GM12878 (cell line): Measurements from ENCODE around the gene PCDHGC4. TPM values are rescaled to one million over a fixed set of nuclear protein-coding genes. Genes with fewer than 3 reads are reported as not detected.

Experiments used
- ATAC-seq: fragments of 200-7000 bp; cut with Tn5 transposase; 3 replicates; pipeline ENCODE4 v1.9.1; 2020; ENCODE audit warnings: mild to moderate bottlenecking, moderate library complexity
- BruUV-seq: library from RNA; stranded (reverse); fragments of 400-500 nt; replicated peaks from 2 replicates; lab custom pipeline; 2021; lab: Mats Ljungman, UMichigan
- CTCF ChIA-PET: fragments of 300-600 bp; sonication (Branson Sonifier 250); formaldehyde crosslinking; extraction: SDS; loops from one replicate; lab custom pipeline; 2021; ENCODE audit warnings: inconsistent platforms; lab: Yijun Ruan, JAX
- POLR2A ChIA-PET: fragments of 350-600 bp; formaldehyde crosslinking; extraction: SDS; loops from one replicate; lab custom pipeline; 2021; ENCODE audit warnings: inconsistent platforms; lab: Charles Lee
- RAD21 ChIA-PET: fragments of 300-600 bp; sonication (Branson Sonifier 250); formaldehyde crosslinking; loops from one replicate; lab custom pipeline; 2023; ENCODE audit warnings: antibody characterized with exemption; ENCODE audit not compliant: unreplicated experiment; lab: Charles Lee
- SMC1A ChIA-PET: fragments of 300-600 bp; sonication (Branson Sonifier 250); formaldehyde crosslinking; loops from one replicate; lab custom pipeline; 2023; ENCODE audit not compliant: unreplicated experiment, uncharacterized antibody; lab: Charles Lee
- DNase-seq: peaks from one replicate; pipeline ENCODE4 v3.0.0-alpha.2; 2011; ENCODE audit warnings: low read depth, low spot score
- FAIRE-seq: peaks from 3 replicates; lab custom pipeline; 2011; peaks lifted over from hg19 to GRCh38; lab: Jason Lieb, UNC
- H2AFZ ChIP-seq: 2 replicates; pipeline ENCODE4 v1.6.0; 2011; ENCODE audit warnings: low read depth, low read length, control low read depth; ENCODE audit not compliant: control insufficient read depth
- H3K27ac ChIP-seq: 2 replicates; pipeline ENCODE4 v1.5.1; 2011; ENCODE audit warnings: control low read depth; ENCODE audit not compliant: control insufficient read depth, insufficient read depth
- H3K27me3 ChIP-seq, 2 experiments: replicated peaks in 1 of 2; 2 replicates each; pipeline versions ENCODE4 v1.6.0 to v1.6.1; 2011; ENCODE audit warnings: low read length in 1 of 2; ENCODE audit not compliant: control insufficient read depth in 2 of 2, insufficient read depth in 2 of 2
- H3K36me3 ChIP-seq, 2 experiments: 2 replicates each; pipeline ENCODE4 v1.5.1; 2011; ENCODE audit warnings: low read length in 1 of 2; ENCODE audit not compliant: control insufficient read depth in 2 of 2, insufficient read depth in 2 of 2
- H3K4me1 ChIP-seq: 2 replicates; pipeline ENCODE4 v1.6.1; 2011; ENCODE audit warnings: mild to moderate bottlenecking, low read length, moderate library complexity, mixed read lengths; ENCODE audit not compliant: control insufficient read depth, insufficient read depth
- H3K4me2 ChIP-seq: 2 replicates; pipeline ENCODE4 v1.6.0; 2011; ENCODE audit warnings: control low read depth; ENCODE audit not compliant: control insufficient read depth, insufficient read depth
- H3K4me3 ChIP-seq: fragments of 200-600 bp; sonication (generic); 2 replicates; pipeline ENCODE4 v1.5.1; 2016
- H3K79me2 ChIP-seq: 2 replicates; pipeline ENCODE4 v1.6.0; 2011; ENCODE audit warnings: low read length; ENCODE audit not compliant: control insufficient read depth, insufficient read depth
- H3K9ac ChIP-seq: 2 replicates; pipeline ENCODE4 v1.8.0; 2011; ENCODE audit warnings: low read length, control low read depth, mixed read lengths; ENCODE audit not compliant: control insufficient read depth, insufficient read depth
- H3K9me3 ChIP-seq: replicated peaks from 3 replicates; pipeline ENCODE4 v1.5.1; 2011; ENCODE audit warnings: mild to moderate bottlenecking, low read length; ENCODE audit not compliant: control insufficient read depth, insufficient read depth
- H4K20me1 ChIP-seq: 2 replicates; pipeline ENCODE4 v1.6.0; 2011; ENCODE audit not compliant: control insufficient read depth, insufficient read depth
- BHLHE40 ChIP-seq, 2 experiments: fragments of 450-650 bp in 1 of 2; IDR thresholded peaks; 2 replicates each; pipeline ENCODE4 v1.6.1; 2011 to 2017; ENCODE audit warnings: low read depth in 2 of 2, borderline replicate concordance in 1 of 2, improper control_type of control experiment in 1 of 2, low read length in 1 of 2, mild to moderate bottlenecking in 1 of 2
- BMI1 ChIP-seq: fragments of 450-650 bp; IDR thresholded peaks from 2 replicates; pipeline ENCODE4 v1.6.1; 2016; ENCODE audit warnings: mild to moderate bottlenecking, moderate library complexity, borderline replicate concordance
- CTCF ChIP-seq, 3 experiments: IDR thresholded peaks in 2 of 3; conservative IDR thresholded peaks in 1 of 3; 2 replicates each; pipeline ENCODE4 v1.5.1; 2011; ENCODE audit warnings: low read depth in 3 of 3, low read length in 3 of 3, mild to moderate bottlenecking in 3 of 3, control low read depth in 2 of 3, moderate library complexity in 2 of 3, inconsistent platforms in 1 of 3, mixed read lengths in 1 of 3; ENCODE audit not compliant: control insufficient read depth in 2 of 3, insufficient read depth in 1 of 3; ENCODE audit errors: extremely low read depth in 1 of 3
- E2F8 ChIP-seq: fragments of 450-650 bp; IDR thresholded peaks from 2 replicates; pipeline ENCODE4 v1.6.1; 2018; ENCODE audit warnings: mild to moderate bottlenecking, low read depth, moderate library complexity; ENCODE audit not compliant: partially characterized antibody
- IRF3 ChIP-seq: fragments of 450-650 bp; IDR thresholded peaks from 2 replicates; pipeline ENCODE4 v1.6.1; 2014; ENCODE audit warnings: mild to moderate bottlenecking
- JUND ChIP-seq: IDR thresholded peaks from 2 replicates; pipeline ENCODE4 v1.6.1; 2012; ENCODE audit warnings: low read depth, mild to moderate bottlenecking, low read length, improper control_type of control experiment, moderate library complexity
- MEF2B ChIP-seq: fragments of 450-650 bp; IDR thresholded peaks from 2 replicates; pipeline ENCODE4 v1.6.1; 2018; ENCODE audit warnings: mild to moderate bottlenecking, moderate library complexity; ENCODE audit not compliant: partially characterized antibody, poor library complexity, severe bottlenecking
- MTA2 ChIP-seq: fragments of 450-650 bp; IDR thresholded peaks from 2 replicates; pipeline ENCODE4 v1.6.1; 2016; ENCODE audit warnings: low read depth, mild to moderate bottlenecking, moderate library complexity
- SUZ12 ChIP-seq: fragments of 200-600 bp; sonication (generic); IDR thresholded peaks from one replicate; pipeline ENCODE4 v1.6.1; 2018; ENCODE audit warnings: antibody characterized with exemption, mild to moderate bottlenecking; ENCODE audit not compliant: unreplicated experiment
- ZNF592 ChIP-seq: fragments of 450-650 bp; IDR thresholded peaks from 2 replicates; pipeline ENCODE4 v1.6.1; 2017; ENCODE audit warnings: mild to moderate bottlenecking, moderate library complexity
- WGBS: methylation state at CpG from one replicate; pipeline ENCODE4 v1.1.6; 2016; ENCODE audit warnings: low lambda C conversion rate; ENCODE audit not compliant: insufficient replicate concordance, insufficient coverage; ENCODE audit errors: missing lambda C conversion rate; 5-methylcytosine and 5-hydroxymethylcytosine counted together
- in situ Hi-C: fragments of 300-500 bp; cut with MboI; formaldehyde crosslinking; loops from 9 replicates; pipeline ENCODE4 v1.14.3; 2018; ENCODE audit warnings: mixed read lengths
- intact Hi-C: fragments of 100-400 bp; cut with micrococcal nuclease; formaldehyde crosslinking; loops from one replicate; pipeline ENCODE4 v1.14.2; 2022; ENCODE audit not compliant: unreplicated experiment
- polyA plus RNA-seq, 11 experiments: library from polyadenylated mRNA; depleted of rRNA in 4 of 11; unstranded in 6 of 11; stranded (reverse) in 5 of 11; fragments of >200 nt; fragmentation: Nextera tagmentation in 4 of 11; fragmentation: Illumina TruSeq in 1 of 11; extraction: Ambion mirVana in 4 of 11; extraction: Trizol in 1 of 11; gene quantifications; 1 replicate in 1 of 11; 2 replicates in 10 of 11; pipeline versions ENCODE4 v1.2.1 to v1.2.3, GENCODE V29; 2011 to 2016; ENCODE audit warnings: inconsistent platforms in 2 of 11, missing spikeins in 2 of 11, low read depth in 1 of 11
- total RNA-seq, 4 experiments: library from RNA; depleted of rRNA in 3 of 4; stranded (reverse); fragments of >200 nt in 3 of 4; fragmentation: Illumina TruSeq in 1 of 4; extraction: Trizol in 1 of 4; gene quantifications; 2 replicates each; pipeline versions ENCODE4 v1.2.1 to v1.2.3, GENCODE V29; 2013 to 2021

The PCDHGC4 gene
- total and polyA plus RNA-seq, 10 of the 15 experiments (the other 5 are each of a cell fraction or from before 2014, with no cell fraction given), result 0.04 to 1.2 (median 0.52) TPM

GRCh38 chr5:141489841-141490240 lies 5.0 kb downstream of the PCDHGC4 start:
- Histone ChIP-seq H3K4me2 (no peak overlapping the region), H3K4me3 (no peak overlapping the region), H2AFZ (no peak overlapping the region), H3K4me1 (peaks cover 22% of the 10 kb centered on the region), H3K36me3 (no peaks in the 10 kb centered on the region; a peak in 1 of 4 replicates), H4K20me1 (no peaks in the 10 kb centered on the region), H3K9me3 (no peaks in the 10 kb centered on the region; the same call in 2 of the 3 replicates), H3K9ac (no peak overlapping the region), H3K27ac (no peak overlapping the region), H3K79me2 (no peaks in the 10 kb centered on the region), H3K27me3 (peaks cover 0 to 3% of the 10 kb centered on the region in 2 experiments; a peak in 2 of 4 replicates)
- TF ChIP-seq BHLHE40 (IDR thresholded peaks at IDR 0.05; ENCODE audit: borderline replicate concordance in 1 of 2, low read depth in 2 of 2, low read length in 1 of 2) (no peak), ZNF592 (no peak), IRF3 (no peak), SUZ12 (no peak), CTCF (IDR thresholded peaks at IDR 0.05 in 2 of 3, conservative IDR thresholded peaks at IDR 0.05 in 1 of 3; ENCODE audit: control insufficient read depth in 2 of 3, extremely low read depth in 1 of 3, insufficient read depth in 1 of 3, low read depth in 3 of 3, low read length in 3 of 3) (no peak), MTA2 (no peak), E2F8 (no peak), MEF2B (no peak), BMI1 (no peak), JUND (no peak)
- no peak for ATAC-seq
- no TSS peak for BruUV-seq
- in situ Hi-C loops (no loop called here), intact Hi-C loops (no loop called here)
- DNase-seq, result no peak
- ChIA-PET CTCF (interaction anchor here (0.9 to 3.4 kb wide), 4 partner anchors 13 to 69 kb away, joined by 3 to 23 read pairs (median 4); partner anchors contain the start of genes PCDHGA11 and PCDHGC3), POLR2A (interaction anchor here (1.1 kb wide), 1 partner anchor 11 kb away, joined by 3 read pairs; no protein-coding TSS in a partner anchor), SMC1A (interaction anchor here (1.5 to 2.3 kb wide), 2 partner anchors 14 to 32 kb away, joined by 4 to 8 read pairs; partner anchors contain the start of gene PCDHGC3), RAD21 (interaction anchor here (1.6 kb wide), 1 partner anchor 15 kb away, joined by 5 read pairs; the partner anchor contains the start of gene PCDHGC3)
- 94% methylated on average over 10 of the region's 10 CpGs for WGBS
- no peak for FAIRE-seq
